Measurements from ENCODE around the gene RB1. TPM values are rescaled to one million over a fixed set of nuclear protein-coding genes. Genes with fewer than 3 reads are reported as not detected.

Gene RB1
- total RNA-seq, 1 experiment from 2014 or later, result 18.8 TPM

- POLR2A ChIA-PET, result no interaction called here
- Mint-ChIP-seq H3K27me3 (ENCODE audit: low read depth) (no peaks in the 10 kb centered on the region), H3K9me3 (peaks cover 11% of the 10 kb centered on the region), H3K4me3 (no peak overlapping the region), H3K4me1 (no peaks in the 10 kb centered on the region), H3K36me3 (peaks cover 15% of the 10 kb centered on the region), H3K27ac (no peak overlapping the region)
- CTCF ChIA-PET, result interaction anchor here (2.1 kb wide), 1 partner anchor 236 kb away, joined by 4 read pairs; no protein-coding TSS in a partner anchor
- no peak for ATAC-seq
- DNase-seq (ENCODE audit: low spot score), result no peak
- TF ChIP-seq TEAD4 (CRISPR knock-in tag; IDR thresholded peaks at IDR 0.05) (no peak), SP1 (CRISPR knock-in tag; conservative IDR thresholded peaks at IDR 0.05) (no peak), E2F4 (CRISPR knock-in tag; IDR thresholded peaks at IDR 0.05; ENCODE audit: borderline replicate concordance, low read depth) (no peak), ZNF232 (CRISPR knock-in tag; IDR thresholded peaks at IDR 0.05) (no peak), EMX1 (CRISPR knock-in tag; IDR thresholded peaks at IDR 0.05) (no peak), FOXJ3 (CRISPR knock-in tag; IDR thresholded peaks at IDR 0.05; ENCODE audit: borderline replicate concordance) (no peak), SMAD4 (CRISPR knock-in tag; IDR thresholded peaks at IDR 0.05) (no peak)
- TF ChIP-seq, protein P1, sequence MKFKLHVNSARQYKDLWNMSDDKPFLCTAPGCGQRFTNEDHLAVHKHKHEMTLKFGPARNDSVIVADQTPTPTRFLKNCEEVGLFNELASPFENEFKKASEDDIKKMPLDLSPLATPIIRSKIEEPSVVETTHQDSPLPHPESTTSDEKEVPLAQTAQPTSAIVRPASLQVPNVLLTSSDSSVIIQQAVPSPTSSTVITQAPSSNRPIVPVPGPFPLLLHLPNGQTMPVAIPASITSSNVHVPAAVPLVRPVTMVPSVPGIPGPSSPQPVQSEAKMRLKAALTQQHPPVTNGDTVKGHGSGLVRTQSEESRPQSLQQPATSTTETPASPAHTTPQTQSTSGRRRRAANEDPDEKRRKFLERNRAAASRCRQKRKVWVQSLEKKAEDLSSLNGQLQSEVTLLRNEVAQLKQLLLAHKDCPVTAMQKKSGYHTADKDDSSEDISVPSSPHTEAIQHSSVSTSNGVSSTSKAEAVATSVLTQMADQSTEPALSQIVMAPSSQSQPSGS (CRISPR knock-in tag; IDR thresholded peaks at IDR 0.05; ENCODE audit: borderline replicate concordance, low read depth), result no peak
Measured at GRCh38 chr13:48344264-48344663, 40.7 kb downstream of the RB1 start.

- Mint-ChIP-seq H3K36me3 (peaks cover 24% of the 10 kb centered on the region), H3K4me3 (no peak overlapping the region), H3K27me3 (ENCODE audit: low read depth) (no peaks in the 10 kb centered on the region; the same call in 1 of the 2 replicates), H3K9me3 (peaks cover 15% of the 10 kb centered on the region), H3K4me1 (no peaks in the 10 kb centered on the region), H3K27ac (no peak overlapping the region)
- ChIA-PET CTCF (no interaction called here), POLR2A (interaction anchor here (0.6 kb wide), 1 partner anchor 29 kb away, joined by 6 read pairs; no protein-coding TSS in a partner anchor)
- DNase-seq (ENCODE audit: low spot score) (no peak), ATAC-seq (no peak)
- TF ChIP-seq, protein P2, sequence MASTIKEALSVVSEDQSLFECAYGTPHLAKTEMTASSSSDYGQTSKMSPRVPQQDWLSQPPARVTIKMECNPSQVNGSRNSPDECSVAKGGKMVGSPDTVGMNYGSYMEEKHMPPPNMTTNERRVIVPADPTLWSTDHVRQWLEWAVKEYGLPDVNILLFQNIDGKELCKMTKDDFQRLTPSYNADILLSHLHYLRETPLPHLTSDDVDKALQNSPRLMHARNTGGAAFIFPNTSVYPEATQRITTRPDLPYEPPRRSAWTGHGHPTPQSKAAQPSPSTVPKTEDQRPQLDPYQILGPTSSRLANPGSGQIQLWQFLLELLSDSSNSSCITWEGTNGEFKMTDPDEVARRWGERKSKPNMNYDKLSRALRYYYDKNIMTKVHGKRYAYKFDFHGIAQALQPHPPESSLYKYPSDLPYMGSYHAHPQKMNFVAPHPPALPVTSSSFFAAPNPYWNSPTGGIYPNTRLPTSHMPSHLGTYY (CRISPR knock-in tag; IDR thresholded peaks at IDR 0.05), result no peak
- TF ChIP-seq TCF7 (CRISPR knock-in tag; IDR thresholded peaks at IDR 0.05; ENCODE audit: low read depth) (no peak), GRHL2 (CRISPR knock-in tag; IDR thresholded peaks at IDR 0.05; ENCODE audit: insufficient replicate concordance, severe bottlenecking) (no peak), ZNF317 (CRISPR knock-in tag; IDR thresholded peaks at IDR 0.05; ENCODE audit: borderline replicate concordance, low read depth) (no peak), IRF2 (CRISPR knock-in tag; IDR thresholded peaks at IDR 0.05; ENCODE audit: borderline replicate concordance, low read depth) (no peak), RELA (CRISPR knock-in tag; IDR thresholded peaks at IDR 0.05; ENCODE audit: borderline replicate concordance) (no peak), ZNF281 (CRISPR knock-in tag; IDR thresholded peaks at IDR 0.05) (no peak)
- TF ChIP-seq, protein P3, sequence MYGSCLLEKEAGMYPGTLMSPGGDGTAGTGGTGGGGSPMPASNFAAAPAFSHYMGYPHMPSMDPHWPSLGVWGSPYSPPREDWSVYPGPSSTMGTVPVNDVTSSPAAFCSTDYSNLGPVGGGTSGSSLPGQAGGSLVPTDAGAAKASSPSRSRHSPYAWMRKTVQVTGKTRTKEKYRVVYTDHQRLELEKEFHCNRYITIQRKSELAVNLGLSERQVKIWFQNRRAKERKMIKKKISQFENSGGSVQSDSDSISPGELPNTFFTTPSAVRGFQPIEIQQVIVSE (CRISPR knock-in tag; IDR thresholded peaks at IDR 0.05; ENCODE audit: borderline replicate concordance), result no peak
- TF ChIP-seq, protein P4, sequence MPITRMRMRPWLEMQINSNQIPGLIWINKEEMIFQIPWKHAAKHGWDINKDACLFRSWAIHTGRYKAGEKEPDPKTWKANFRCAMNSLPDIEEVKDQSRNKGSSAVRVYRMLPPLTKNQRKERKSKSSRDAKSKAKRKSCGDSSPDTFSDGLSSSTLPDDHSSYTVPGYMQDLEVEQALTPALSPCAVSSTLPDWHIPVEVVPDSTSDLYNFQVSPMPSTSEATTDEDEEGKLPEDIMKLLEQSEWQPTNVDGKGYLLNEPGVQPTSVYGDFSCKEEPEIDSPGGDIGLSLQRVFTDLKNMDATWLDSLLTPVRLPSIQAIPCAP (CRISPR knock-in tag; IDR thresholded peaks at IDR 0.05), result no peak
- TF ChIP-seq, protein P5, sequence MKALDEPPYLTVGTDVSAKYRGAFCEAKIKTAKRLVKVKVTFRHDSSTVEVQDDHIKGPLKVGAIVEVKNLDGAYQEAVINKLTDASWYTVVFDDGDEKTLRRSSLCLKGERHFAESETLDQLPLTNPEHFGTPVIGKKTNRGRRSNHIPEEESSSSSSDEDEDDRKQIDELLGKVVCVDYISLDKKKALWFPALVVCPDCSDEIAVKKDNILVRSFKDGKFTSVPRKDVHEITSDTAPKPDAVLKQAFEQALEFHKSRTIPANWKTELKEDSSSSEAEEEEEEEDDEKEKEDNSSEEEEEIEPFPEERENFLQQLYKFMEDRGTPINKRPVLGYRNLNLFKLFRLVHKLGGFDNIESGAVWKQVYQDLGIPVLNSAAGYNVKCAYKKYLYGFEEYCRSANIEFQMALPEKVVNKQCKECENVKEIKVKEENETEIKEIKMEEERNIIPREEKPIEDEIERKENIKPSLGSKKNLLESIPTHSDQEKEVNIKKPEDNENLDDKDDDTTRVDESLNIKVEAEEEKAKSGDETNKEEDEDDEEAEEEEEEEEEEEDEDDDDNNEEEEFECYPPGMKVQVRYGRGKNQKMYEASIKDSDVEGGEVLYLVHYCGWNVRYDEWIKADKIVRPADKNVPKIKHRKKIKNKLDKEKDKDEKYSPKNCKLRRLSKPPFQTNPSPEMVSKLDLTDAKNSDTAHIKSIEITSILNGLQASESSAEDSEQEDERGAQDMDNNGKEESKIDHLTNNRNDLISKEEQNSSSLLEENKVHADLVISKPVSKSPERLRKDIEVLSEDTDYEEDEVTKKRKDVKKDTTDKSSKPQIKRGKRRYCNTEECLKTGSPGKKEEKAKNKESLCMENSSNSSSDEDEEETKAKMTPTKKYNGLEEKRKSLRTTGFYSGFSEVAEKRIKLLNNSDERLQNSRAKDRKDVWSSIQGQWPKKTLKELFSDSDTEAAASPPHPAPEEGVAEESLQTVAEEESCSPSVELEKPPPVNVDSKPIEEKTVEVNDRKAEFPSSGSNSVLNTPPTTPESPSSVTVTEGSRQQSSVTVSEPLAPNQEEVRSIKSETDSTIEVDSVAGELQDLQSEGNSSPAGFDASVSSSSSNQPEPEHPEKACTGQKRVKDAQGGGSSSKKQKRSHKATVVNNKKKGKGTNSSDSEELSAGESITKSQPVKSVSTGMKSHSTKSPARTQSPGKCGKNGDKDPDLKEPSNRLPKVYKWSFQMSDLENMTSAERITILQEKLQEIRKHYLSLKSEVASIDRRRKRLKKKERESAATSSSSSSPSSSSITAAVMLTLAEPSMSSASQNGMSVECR (CRISPR knock-in tag; IDR thresholded peaks at IDR 0.05; ENCODE audit: borderline replicate concordance), result no peak
- TF ChIP-seq, protein P6, sequence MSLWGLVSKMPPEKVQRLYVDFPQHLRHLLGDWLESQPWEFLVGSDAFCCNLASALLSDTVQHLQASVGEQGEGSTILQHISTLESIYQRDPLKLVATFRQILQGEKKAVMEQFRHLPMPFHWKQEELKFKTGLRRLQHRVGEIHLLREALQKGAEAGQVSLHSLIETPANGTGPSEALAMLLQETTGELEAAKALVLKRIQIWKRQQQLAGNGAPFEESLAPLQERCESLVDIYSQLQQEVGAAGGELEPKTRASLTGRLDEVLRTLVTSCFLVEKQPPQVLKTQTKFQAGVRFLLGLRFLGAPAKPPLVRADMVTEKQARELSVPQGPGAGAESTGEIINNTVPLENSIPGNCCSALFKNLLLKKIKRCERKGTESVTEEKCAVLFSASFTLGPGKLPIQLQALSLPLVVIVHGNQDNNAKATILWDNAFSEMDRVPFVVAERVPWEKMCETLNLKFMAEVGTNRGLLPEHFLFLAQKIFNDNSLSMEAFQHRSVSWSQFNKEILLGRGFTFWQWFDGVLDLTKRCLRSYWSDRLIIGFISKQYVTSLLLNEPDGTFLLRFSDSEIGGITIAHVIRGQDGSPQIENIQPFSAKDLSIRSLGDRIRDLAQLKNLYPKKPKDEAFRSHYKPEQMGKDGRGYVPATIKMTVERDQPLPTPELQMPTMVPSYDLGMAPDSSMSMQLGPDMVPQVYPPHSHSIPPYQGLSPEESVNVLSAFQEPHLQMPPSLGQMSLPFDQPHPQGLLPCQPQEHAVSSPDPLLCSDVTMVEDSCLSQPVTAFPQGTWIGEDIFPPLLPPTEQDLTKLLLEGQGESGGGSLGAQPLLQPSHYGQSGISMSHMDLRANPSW (CRISPR knock-in tag; conservative IDR thresholded peaks at IDR 0.05; ENCODE audit: low read depth), result no peak
Measured at GRCh38 chr13:48346583-48346982, 43.0 kb downstream of the RB1 start.
